Measurements from ENCODE around the gene ANGEL1.

Gene ANGEL1

GRCh38 chr14:76827696-76828296 lies 15.1 kb upstream of the ANGEL1 start:
- no peak for TF ChIP-seq CTCF (IDR thresholded peaks at IDR 0.05; ENCODE audit: control insufficient read depth, insufficient read depth, low read depth, low read length, missing control alignments)
- DNase-seq (ENCODE audit: low read depth), result no peak
- H3K4me3 ChIP-seq (ENCODE audit: control insufficient read depth, low read depth, low read length), result peak overlapping the region; percentile 20; the same call in 1 of the 2 replicates

DNA sequence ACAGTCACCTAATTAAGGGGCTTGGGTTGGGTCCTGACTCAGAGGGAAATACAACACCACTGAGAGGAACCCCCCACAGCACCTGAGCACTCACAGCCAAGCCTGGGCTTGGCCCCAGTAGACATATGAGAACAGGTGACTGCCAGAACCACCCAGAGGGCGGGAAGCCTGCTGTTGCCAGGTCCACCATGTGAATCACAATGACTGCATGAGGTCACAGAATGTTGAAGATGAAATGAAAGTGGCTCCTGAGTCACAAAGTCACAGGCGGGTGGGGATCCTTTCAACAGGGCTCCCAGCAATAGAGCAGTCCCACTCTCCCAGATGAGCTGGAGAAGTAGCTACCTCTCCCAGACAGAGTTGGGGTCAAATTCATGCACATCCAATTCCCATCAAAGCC lies 13.4 kb upstream of the ANGEL1 start, which contains the start of gene LRRC74A:
Gene LRRC74A, plus strand, starts transcription at position 287 of the 400 bp plus-strand sequence. CDS start 290 bp downstream, outside the sequence.
- H3K4me3 ChIP-seq (ENCODE audit: control insufficient read depth, low read depth, low read length), result no peak within 1 kb of the TSS
- no peak for TF ChIP-seq CTCF (IDR thresholded peaks at IDR 0.05; ENCODE audit: control insufficient read depth, insufficient read depth, low read depth, low read length, missing control alignments)
- DNase-seq (ENCODE audit: low read depth), result no peak

GRCh38 chr14:76820700-76821099 lies 8.0 kb upstream of the ANGEL1 start:
- no peak for TF ChIP-seq CTCF (IDR thresholded peaks at IDR 0.05; ENCODE audit: control insufficient read depth, insufficient read depth, low read depth, low read length, missing control alignments)
- DNase-seq (ENCODE audit: low read depth), result no peak
- H3K4me3 ChIP-seq (ENCODE audit: control insufficient read depth, low read depth, low read length), result no peak overlapping the region

DNA sequence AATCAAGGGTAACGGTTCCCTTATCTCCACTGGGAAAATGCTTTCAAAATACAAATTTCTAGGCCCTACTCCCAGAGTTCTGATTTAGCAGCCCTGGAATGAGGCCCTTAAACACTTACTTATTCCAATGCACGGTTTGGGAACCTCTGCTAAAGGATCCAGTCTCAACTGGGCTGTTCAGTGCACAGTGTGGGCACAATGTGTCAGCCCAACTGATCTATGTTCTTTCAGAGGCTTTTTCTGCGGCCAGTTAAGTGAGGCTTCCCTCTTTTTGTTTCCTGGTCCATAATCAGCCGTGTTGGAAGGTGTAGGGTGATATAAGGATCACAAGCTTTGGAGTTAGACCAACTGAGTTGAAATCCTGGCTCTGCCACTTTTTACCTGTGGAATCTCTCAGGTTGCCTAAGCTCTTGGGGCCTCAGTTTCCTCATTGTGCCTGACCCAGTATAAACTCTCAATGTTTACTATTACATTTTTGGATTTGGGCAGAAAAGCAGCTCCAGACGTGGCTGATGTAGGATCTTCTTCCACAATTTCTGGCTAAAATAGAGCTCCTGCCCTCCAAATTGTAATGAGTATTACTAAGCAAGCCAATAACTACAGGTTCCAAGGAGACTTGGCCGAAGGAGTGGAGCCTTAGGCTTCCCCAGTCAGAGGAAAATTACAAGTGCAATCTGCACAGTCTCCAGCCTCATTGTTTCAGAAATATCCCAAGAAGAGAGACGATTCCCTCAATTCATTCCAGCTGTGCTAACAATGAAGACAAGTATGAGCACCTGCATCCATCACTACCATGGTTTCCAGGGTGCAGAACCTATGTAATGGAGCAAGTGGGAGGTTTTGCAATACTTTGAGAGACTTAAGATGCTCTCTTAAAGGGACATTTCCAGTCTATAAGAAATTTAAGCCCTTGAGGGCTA lies 2.3 kb upstream of the ANGEL1 start:
- no peak for DNase-seq (ENCODE audit: low read depth)
- no peak for TF ChIP-seq CTCF (IDR thresholded peaks at IDR 0.05; ENCODE audit: control insufficient read depth, insufficient read depth, low read depth, low read length, missing control alignments)
- H3K4me3 ChIP-seq (ENCODE audit: control insufficient read depth, low read depth, low read length), result no peak overlapping the region

- peak overlapping the region; percentile 95 for H3K4me3 ChIP-seq (ENCODE audit: control insufficient read depth, low read depth, low read length)
- no peak for DNase-seq (ENCODE audit: low read depth)
- TF ChIP-seq CTCF (IDR thresholded peaks at IDR 0.05; ENCODE audit: control insufficient read depth, insufficient read depth, low read depth, low read length, missing control alignments), result no peak
Measured at GRCh38 chr14:76812093-76812421, 625 bp downstream of the ANGEL1 start.

- H3K4me3 ChIP-seq (ENCODE audit: control insufficient read depth, low read depth, low read length), result peak overlapping the region; percentile 95
- no peak for DNase-seq (ENCODE audit: low read depth)
- TF ChIP-seq CTCF (IDR thresholded peaks at IDR 0.05; ENCODE audit: control insufficient read depth, insufficient read depth, low read depth, low read length, missing control alignments), result no peak
Measured at GRCh38 chr14:76811561-76811960, 1.1 kb downstream of the ANGEL1 start.
